Breast epithelium (tissue), 4 donors: ENCODE data around the gene CAMK2A. TPM values are rescaled to one million over a fixed set of nuclear protein-coding genes. Genes with fewer than 3 reads are reported as not detected.

Experiments used
- DNase-seq, 2 donors: peaks; one replicate each; pipeline ENCODE4 v3.0.0-alpha.2; 2019; ENCODE audit warnings: low spot score in 2 of 2
- H3K27ac ChIP-seq, 2 donors: fragments of 200-600 bp; sonication (generic) in 1 of 2; one replicate each; pipeline ENCODE4 v1.5.1; 2016 to 2019; ENCODE audit warnings: mild to moderate bottlenecking in 1 of 2
- H3K27me3 ChIP-seq, 2 donors: fragments of 200-600 bp; sonication (generic) in 1 of 2; one replicate each; pipeline versions ENCODE4 v1.5.1 to v1.6.0; 2017 to 2019; ENCODE audit warnings: control low read depth in 1 of 2, mild to moderate bottlenecking in 1 of 2
- H3K36me3 ChIP-seq: fragments of 200-600 bp; one replicate; pipeline ENCODE4 v1.5.1; 2019
- H3K4me1 ChIP-seq, 2 donors: fragments of 200-600 bp; sonication (generic); one replicate each; pipeline ENCODE4 v1.5.1; 2016 to 2019; ENCODE audit warnings: control low read depth in 1 of 2
- H3K4me3 ChIP-seq, 3 donors: fragments of 200-600 bp; sonication (generic); 1 replicate in 2 of 3; 2 replicates in 1 of 3; pipeline ENCODE4 v1.5.1; 2016 to 2019; ENCODE audit warnings: mild to moderate bottlenecking in 3 of 3, moderate library complexity in 2 of 3
- H3K9me3 ChIP-seq, 2 donors: fragments of 200-600 bp; sonication (generic) in 1 of 2; one replicate each; pipeline ENCODE4 v1.5.1; 2016 to 2019; ENCODE audit warnings: control low read depth in 1 of 2
- CTCF ChIP-seq, 3 donors: fragments of 450-650 bp; IDR thresholded peaks; one replicate each; pipeline ENCODE4 v1.5.1; 2016 to 2017; ENCODE audit warnings: antibody characterized with exemption in 3 of 3, mild to moderate bottlenecking in 3 of 3, moderate library complexity in 3 of 3
- POLR2A ChIP-seq: fragments of 450-650 bp; IDR thresholded peaks from one replicate; pipeline ENCODE4 v1.6.1; 2016; ENCODE audit warnings: antibody characterized with exemption, mild to moderate bottlenecking, moderate library complexity
- POLR2AphosphoS5 ChIP-seq, 3 donors: sonication (generic); formaldehyde crosslinking; IDR thresholded peaks; one replicate each; pipeline ENCODE4 v1.6.1; 2017; ENCODE audit warnings: antibody characterized with exemption in 3 of 3
- intact Hi-C: fragments of 100-400 bp; cut with DNase I; formaldehyde crosslinking; loops from one replicate; pipeline ENCODE4 v1.15.1; 2023; ENCODE audit warnings: low total_unique reads
- total RNA-seq, 3 donors: library from RNA; depleted of rRNA; stranded (reverse); fragments of >200 nt; gene quantifications; one replicate each; pipeline ENCODE4 v1.1.0, GENCODE V29; 2016

CAMK2A gene
- total RNA-seq, 3 donors from 2014 or later = under 0.01 TPM; not detected in 2

- intact Hi-C loops = no loop called here
- Histone ChIP-seq H3K4me3 (no peak overlapping the region), H3K4me1 (no peaks in the 10 kb centered on the region), H3K9me3 (no peaks in the 10 kb centered on the region), H3K36me3 (no peaks in the 10 kb centered on the region), H3K27ac (no peak overlapping the region), H3K27me3 (no peaks in the 10 kb centered on the region)
- DNase-seq = no peak
- TF ChIP-seq CTCF (IDR thresholded peaks at IDR 0.05) = no peak
- TF ChIP-seq POLR2A = no peak
- no peak for TF ChIP-seq POLR2AphosphoS5 (IDR thresholded peaks at IDR 0.05)
Measured at GRCh38 chr5:150230842-150231241, 58.7 kb downstream of the CAMK2A start.

- Histone ChIP-seq H3K4me3 (no peak overlapping the region), H3K27me3 (no peaks in the 10 kb centered on the region), H3K36me3 (no peaks in the 10 kb centered on the region), H3K4me1 (no peaks in the 10 kb centered on the region), H3K9me3 (no peaks in the 10 kb centered on the region), H3K27ac (no peak overlapping the region)
- no peak for TF ChIP-seq CTCF (IDR thresholded peaks at IDR 0.05)
- TF ChIP-seq POLR2A = no peak
- no peak for TF ChIP-seq POLR2AphosphoS5 (IDR thresholded peaks at IDR 0.05)
- intact Hi-C loops = no loop called here
- no peak for DNase-seq
Measured at GRCh38 chr5:150229571-150229970, 60.0 kb downstream of the CAMK2A start.

GRCh38 chr5:150227606-150228273 is 61.8 kb downstream of the CAMK2A start:
- intact Hi-C loops = no loop called here
- no peak for DNase-seq
- no peaks in the 10 kb centered on the region for H3K27me3 ChIP-seq
- no peak overlapping the region for H3K27ac ChIP-seq
- TF ChIP-seq POLR2AphosphoS5 (IDR thresholded peaks at IDR 0.05) = no peak
- TF ChIP-seq CTCF (IDR thresholded peaks at IDR 0.05) = no peak
- H3K4me1 ChIP-seq = no peaks in the 10 kb centered on the region
- H3K9me3 ChIP-seq = no peaks in the 10 kb centered on the region
- no peak overlapping the region for H3K4me3 ChIP-seq
- no peaks in the 10 kb centered on the region for H3K36me3 ChIP-seq

DNA sequence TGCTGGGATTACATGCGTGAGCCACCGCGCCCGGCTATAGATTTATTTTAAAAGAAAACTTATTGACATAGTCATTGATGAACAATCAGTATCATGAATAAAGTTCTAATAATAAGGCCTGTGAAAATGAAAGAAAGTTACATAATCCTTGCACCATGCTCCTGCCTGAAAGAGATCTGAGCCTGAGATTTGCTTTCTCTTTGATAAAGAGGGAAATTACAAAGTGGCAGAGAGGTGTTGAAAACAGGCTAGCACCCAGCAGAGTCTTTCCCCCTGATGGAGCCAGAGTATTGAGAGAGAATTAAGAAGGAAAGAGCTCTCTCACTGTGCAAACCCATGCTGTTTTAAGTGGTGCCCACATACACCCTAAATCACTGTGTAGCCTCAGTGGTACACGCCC is 62.5 kb downstream of the CAMK2A start:
- Histone ChIP-seq H3K27me3 (no peaks in the 10 kb centered on the region), H3K9me3 (no peaks in the 10 kb centered on the region), H3K27ac (no peak overlapping the region), H3K4me1 (no peaks in the 10 kb centered on the region), H3K36me3 (no peaks in the 10 kb centered on the region), H3K4me3 (no peak overlapping the region)
- no peak for DNase-seq
- intact Hi-C loops = no loop called here
- no peak for TF ChIP-seq POLR2A
- no peak for TF ChIP-seq CTCF (IDR thresholded peaks at IDR 0.05)
- TF ChIP-seq POLR2AphosphoS5 (IDR thresholded peaks at IDR 0.05) = no peak

- no peak overlapping the region for H3K4me3 ChIP-seq
- intact Hi-C loops = loop anchor here (5.0 kb wide), 1 partner anchor 577 kb away; no protein-coding TSS in a partner anchor
- no peak for TF ChIP-seq POLR2A
- TF ChIP-seq POLR2AphosphoS5 (IDR thresholded peaks at IDR 0.05) = no peak
- no peak for TF ChIP-seq CTCF (IDR thresholded peaks at IDR 0.05)
- H3K9me3 ChIP-seq = no peaks in the 10 kb centered on the region
- no peak for DNase-seq
- H3K27me3 ChIP-seq = no peaks in the 10 kb centered on the region
- H3K4me1 ChIP-seq = no peaks in the 10 kb centered on the region
- no peak overlapping the region for H3K27ac ChIP-seq
- H3K36me3 ChIP-seq = no peaks in the 10 kb centered on the region
Measured at GRCh38 chr5:150224483-150225027, 65.0 kb downstream of the CAMK2A start.
